ENCODE data around the gene ZNF438. TPM values are rescaled to one million over a fixed set of nuclear protein-coding genes. Genes with fewer than 3 reads are reported as not detected.

Gene ZNF438
- total and polyA plus RNA-seq, 2 of the 13 experiments (the other 11 are each of a cell fraction or from before 2014, with no cell fraction given) = 0.75 to 0.83 TPM

DNA sequence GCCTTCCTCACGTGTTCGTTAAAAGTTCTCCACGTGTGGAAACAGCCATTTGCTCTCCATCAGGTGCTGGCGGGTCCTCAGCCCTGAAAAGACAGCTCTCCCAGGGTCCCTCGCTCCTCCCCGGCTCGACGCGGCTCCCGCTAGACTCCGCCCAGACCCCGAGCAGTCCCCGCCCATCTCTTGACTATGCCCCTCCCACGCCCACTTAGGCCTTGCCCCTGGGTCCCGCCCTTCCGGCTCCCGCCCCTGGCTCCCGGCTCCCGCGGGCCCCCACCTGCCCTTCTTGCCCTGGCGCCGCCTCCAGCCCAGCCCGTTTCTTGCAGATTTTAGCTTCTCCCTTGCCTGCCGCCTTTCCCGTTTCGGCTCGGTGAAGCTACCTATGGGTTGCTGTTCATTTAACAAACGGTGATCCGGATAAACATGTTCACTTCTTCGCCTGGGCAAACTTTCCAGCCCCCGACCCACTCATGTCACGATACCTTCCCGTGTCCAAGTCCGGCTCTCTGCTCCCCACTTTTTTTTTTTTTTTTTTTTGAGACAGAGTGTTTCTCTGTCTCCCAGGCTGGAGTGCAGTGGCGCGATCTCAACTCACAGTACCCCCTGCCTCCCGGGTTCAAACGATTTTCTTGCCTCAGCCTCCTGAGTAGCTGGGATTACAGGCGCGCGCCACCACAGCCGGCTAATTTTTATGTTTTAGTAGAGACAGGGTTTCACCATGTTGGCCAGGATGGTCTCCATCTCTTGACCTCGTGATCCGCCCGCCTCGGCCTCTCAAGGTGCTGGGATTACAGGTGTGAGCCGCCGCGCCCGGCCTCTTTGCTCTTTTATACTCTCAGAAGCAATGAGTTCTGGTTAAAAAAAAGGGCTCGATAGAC, 830 bp upstream of the ZNF438 start (continued):
- no peak for TF ChIP-seq ZNF558 (CRISPR knock-in tag; IDR thresholded peaks at IDR 0.05; ENCODE audit: borderline replicate concordance)
- TF ChIP-seq ZNF687 (CRISPR knock-in tag; IDR thresholded peaks at IDR 0.05) = peak; percentile 56; the same call in 1 of the 2 replicates
- no peak for TF ChIP-seq ZNF468 (CRISPR knock-in tag; IDR thresholded peaks at IDR 0.05)
- no peak for TF ChIP-seq ZNF574 (CRISPR knock-in tag; IDR thresholded peaks at IDR 0.05)
- no peak for TF ChIP-seq ZBTB26 (CRISPR knock-in tag; IDR thresholded peaks at IDR 0.05; ENCODE audit: borderline replicate concordance)
- TF ChIP-seq ETV5 (CRISPR knock-in tag; IDR thresholded peaks at IDR 0.05; ENCODE audit: borderline replicate concordance) = no peak
- TF ChIP-seq ZNF615 (CRISPR knock-in tag; IDR thresholded peaks at IDR 0.05; ENCODE audit: borderline replicate concordance) = no peak
- TF ChIP-seq GRHL1 (CRISPR knock-in tag; conservative IDR thresholded peaks at IDR 0.05) = no peak
- no peak for TF ChIP-seq TGIF2 (CRISPR knock-in tag; IDR thresholded peaks at IDR 0.05)
- no peak for TF ChIP-seq MLXIP (CRISPR knock-in tag; IDR thresholded peaks at IDR 0.05; ENCODE audit: borderline replicate concordance)
- TF ChIP-seq, protein P1, sequence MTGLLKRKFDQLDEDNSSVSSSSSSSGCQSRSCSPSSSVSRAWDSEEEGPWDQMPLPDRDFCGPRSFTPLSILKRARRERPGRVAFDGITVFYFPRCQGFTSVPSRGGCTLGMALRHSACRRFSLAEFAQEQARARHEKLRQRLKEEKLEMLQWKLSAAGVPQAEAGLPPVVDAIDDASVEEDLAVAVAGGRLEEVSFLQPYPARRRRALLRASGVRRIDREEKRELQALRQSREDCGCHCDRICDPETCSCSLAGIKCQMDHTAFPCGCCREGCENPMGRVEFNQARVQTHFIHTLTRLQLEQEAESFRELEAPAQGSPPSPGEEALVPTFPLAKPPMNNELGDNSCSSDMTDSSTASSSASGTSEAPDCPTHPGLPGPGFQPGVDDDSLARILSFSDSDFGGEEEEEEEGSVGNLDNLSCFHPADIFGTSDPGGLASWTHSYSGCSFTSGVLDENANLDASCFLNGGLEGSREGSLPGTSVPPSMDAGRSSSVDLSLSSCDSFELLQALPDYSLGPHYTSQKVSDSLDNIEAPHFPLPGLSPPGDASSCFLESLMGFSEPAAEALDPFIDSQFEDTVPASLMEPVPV (CRISPR knock-in tag; IDR thresholded peaks at IDR 0.05) = 0 out of 2 replicates have a peak, but pooled peaks have one; percentile 0
- TF ChIP-seq CEBPG (CRISPR knock-in tag; IDR thresholded peaks at IDR 0.05) = no peak

Measured in HepG2 (cell line).